DND-41 (cell line): ENCODE data around the gene ATG16L2.

Source experiments
- ATAC-seq: fragments of 200-7000 bp; cut with Tn5 transposase; 3 replicates; pipeline ENCODE4 v1.9.1; 2021; ENCODE audit warnings: low read depth; ENCODE audit not compliant: insufficient read depth
- DNase-seq: peaks from one replicate; pipeline ENCODE4 v3.0.0-alpha.2; 2020
- H2AFZ ChIP-seq: 2 replicates; pipeline ENCODE4 v1.6.0; 2012; ENCODE audit warnings: low read depth, low read length
- H3K27ac ChIP-seq: 2 replicates; pipeline ENCODE4 v1.5.1; 2012; ENCODE audit warnings: low read length, inconsistent platforms
- H3K27me3 ChIP-seq: fragments of 200-600 bp; sonication (generic); 2 replicates; pipeline ENCODE4 v1.6.0; 2012; ENCODE audit warnings: low read length, mild to moderate bottlenecking, inconsistent platforms; ENCODE audit not compliant: insufficient read depth, poor library complexity
- H3K36me3 ChIP-seq: 2 replicates; pipeline ENCODE4 v1.5.1; 2012; ENCODE audit warnings: low read length, inconsistent platforms; ENCODE audit not compliant: insufficient read depth
- H3K4me1 ChIP-seq: 2 replicates; pipeline ENCODE4 v1.5.1; 2012; ENCODE audit warnings: mild to moderate bottlenecking, low read length; ENCODE audit not compliant: insufficient read depth
- H3K4me2 ChIP-seq: 2 replicates; pipeline ENCODE4 v1.6.0; 2012; ENCODE audit warnings: mild to moderate bottlenecking, moderate library complexity, low read length, inconsistent platforms; ENCODE audit not compliant: insufficient read depth
- H3K4me3 ChIP-seq, 2 experiments: fragments of 200-600 bp in 1 of 2; shearing (Covaris generic) in 1 of 2; 2 replicates each; pipeline ENCODE4 v1.5.1; 2012 to 2016; ENCODE audit warnings: inconsistent platforms in 2 of 2, low read length in 2 of 2, mild to moderate bottlenecking in 2 of 2, low read depth in 1 of 2, moderate library complexity in 1 of 2
- H3K79me2 ChIP-seq: 2 replicates; pipeline ENCODE4 v1.6.0; 2012; ENCODE audit warnings: low read length, inconsistent platforms; ENCODE audit not compliant: insufficient read depth
- H3K9ac ChIP-seq: 2 replicates; pipeline ENCODE4 v1.6.0; 2012; ENCODE audit warnings: low read depth, mild to moderate bottlenecking, inconsistent platforms, low read length, moderate library complexity
- H3K9me3 ChIP-seq: 2 replicates; pipeline ENCODE4 v1.5.1; 2012; ENCODE audit warnings: low read length, moderate library complexity, mild to moderate bottlenecking, inconsistent platforms; ENCODE audit not compliant: insufficient read depth, severe bottlenecking
- H4K20me1 ChIP-seq: 2 replicates; pipeline ENCODE4 v1.6.0; 2012; ENCODE audit warnings: low read length; ENCODE audit not compliant: insufficient read depth
- CTCF ChIP-seq: IDR thresholded peaks from 2 replicates; pipeline ENCODE4 v1.5.1; 2012; ENCODE audit warnings: borderline replicate concordance, low read length, moderate library complexity, mild to moderate bottlenecking; ENCODE audit not compliant: poor library complexity, severe bottlenecking; ENCODE audit errors: extremely low read depth
- EZH2 ChIP-seq: IDR thresholded peaks from 3 replicates; pipeline ENCODE4 v1.6.1; 2012; ENCODE audit warnings: borderline replicate concordance, low read depth, mild to moderate bottlenecking, moderate library complexity, low read length, inconsistent platforms; ENCODE audit not compliant: severe bottlenecking

Gene ATG16L2

GRCh38 chr11:72815110-72815618 lies 953 bp downstream of the ATG16L2 start:
- Histone ChIP-seq H3K79me2 (peaks cover 64% of the 10 kb centered on the region), H3K27ac (peak overlapping the region; percentile 97), H2AFZ (peak overlapping the region; percentile 95), H3K9ac (peak overlapping the region; percentile 95), H3K9me3 (no peaks in the 10 kb centered on the region), H3K4me3 (peak overlapping the region; percentile 92 to 97), H4K20me1 (peaks cover 13% of the 10 kb centered on the region), H3K27me3 (no peaks in the 10 kb centered on the region), H3K4me1 (peaks cover 53% of the 10 kb centered on the region), H3K4me2 (peak overlapping the region; percentile 93), H3K36me3 (peaks cover 41% of the 10 kb centered on the region)
- DNase-seq = no peak
- no peak for ATAC-seq
- no peak for TF ChIP-seq EZH2
- TF ChIP-seq CTCF = no peak

- Histone ChIP-seq H3K79me2 (peaks cover 64% of the 10 kb centered on the region), H3K27ac (peak overlapping the region; percentile 97), H3K27me3 (no peaks in the 10 kb centered on the region), H3K9me3 (no peaks in the 10 kb centered on the region), H2AFZ (no peak overlapping the region), H3K4me3 (peak overlapping the region in 1 of 2 experiments; percentile 92; a peak in 2 of 4 replicates), H3K4me2 (peak overlapping the region; percentile 93), H3K9ac (peak overlapping the region; percentile 95), H3K4me1 (peaks cover 48% of the 10 kb centered on the region), H3K36me3 (peaks cover 48% of the 10 kb centered on the region), H4K20me1 (peaks cover 13% of the 10 kb centered on the region)
- TF ChIP-seq EZH2 = no peak
- TF ChIP-seq CTCF = no peak
- ATAC-seq = no peak
- DNase-seq = peak; percentile 62
Measured at GRCh38 chr11:72816404-72816990, 2.3 kb downstream of the ATG16L2 start.

- Histone ChIP-seq H3K4me1 (peaks cover 34% of the 10 kb centered on the region), H3K4me3 (no peak overlapping the region), H3K36me3 (peaks cover 63% of the 10 kb centered on the region), H3K9me3 (no peaks in the 10 kb centered on the region), H3K27ac (0 out of 2 replicates have a peak overlapping the region, but pooled peaks have one; percentile 3), H3K9ac (no peak overlapping the region), H4K20me1 (peaks cover 10% of the 10 kb centered on the region; the same call in 1 of the 2 replicates), H3K4me2 (0 out of 2 replicates have a peak overlapping the region, but pooled peaks have one; percentile 8), H3K79me2 (peaks cover 50% of the 10 kb centered on the region), H3K27me3 (no peaks in the 10 kb centered on the region), H2AFZ (no peak overlapping the region)
- ATAC-seq (no peak), DNase-seq (no peak)
- no peak for TF ChIP-seq CTCF
- TF ChIP-seq EZH2 = no peak
Measured at GRCh38 chr11:72817966-72818365, 3.8 kb downstream of the ATG16L2 start.

- Histone ChIP-seq H3K79me2 (peaks cover 41% of the 10 kb centered on the region), H3K9me3 (no peaks in the 10 kb centered on the region), H3K27ac (no peak overlapping the region), H4K20me1 (peaks cover 12% of the 10 kb centered on the region), H2AFZ (no peak overlapping the region), H3K4me1 (peaks cover 25% of the 10 kb centered on the region), H3K9ac (no peak overlapping the region), H3K27me3 (no peaks in the 10 kb centered on the region), H3K4me2 (no peak overlapping the region), H3K4me3 (no peak overlapping the region), H3K36me3 (peaks cover 73% of the 10 kb centered on the region)
- DNase-seq (no peak), ATAC-seq (no peak)
- TF ChIP-seq EZH2 (no peak), CTCF (no peak)
Measured at GRCh38 chr11:72818971-72819370, 4.8 kb downstream of the ATG16L2 start.
